Gastrocnemius medialis (tissue), 4 donors: Measurements from ENCODE around the gene DPP10. TPM values are rescaled to one million over a fixed set of nuclear protein-coding genes. Genes with fewer than 3 reads are reported as not detected.

ENCODE experiments used
- ATAC-seq, 2 donors: fragments of 150-250 bp; one replicate each; pipeline ENCODE4 v1.9.1; 2016
- DNase-seq, 2 donors: peaks; one replicate each; pipeline ENCODE4 v3.0.0-alpha.2; 2019
- H3K27ac ChIP-seq, 4 donors: fragments of 200-600 bp; sonication (generic); 1 replicate in 1 of 4; 2 replicates in 3 of 4; pipeline ENCODE4 v1.5.1; 2016 to 2018; ENCODE audit warnings: mild to moderate bottlenecking in 2 of 4, moderate library complexity in 1 of 4
- H3K27me3 ChIP-seq, 3 donors: fragments of 200-600 bp; sonication (generic) in 2 of 3; 1 replicate in 1 of 3; 2 replicates in 2 of 3; pipeline versions ENCODE4 v1.5.1 to v1.6.0; 2016 to 2019; ENCODE audit warnings: mild to moderate bottlenecking in 1 of 3, moderate library complexity in 1 of 3
- H3K36me3 ChIP-seq, 2 donors: fragments of 200-600 bp; sonication (generic) in 1 of 2; one replicate each; pipeline ENCODE4 v1.5.1; 2017 to 2018
- H3K4me1 ChIP-seq, 2 donors: fragments of 200-600 bp; sonication (generic) in 1 of 2; one replicate each; pipeline ENCODE4 v1.5.1; 2016 to 2017; ENCODE audit warnings: mild to moderate bottlenecking in 2 of 2
- H3K4me3 ChIP-seq, 4 donors: fragments of 200-600 bp; sonication (generic) in 3 of 4; 1 replicate in 1 of 4; 2 replicates in 3 of 4; pipeline ENCODE4 v1.5.1; 2016 to 2019; ENCODE audit warnings: mild to moderate bottlenecking in 2 of 4
- H3K9me3 ChIP-seq, 3 donors: fragments of 200-600 bp; sonication (generic) in 2 of 3; 1 replicate in 1 of 3; 2 replicates in 2 of 3; pipeline ENCODE4 v1.5.1; 2016 to 2019
- POLR2A ChIP-seq, 2 donors: fragments of 450-650 bp; IDR thresholded peaks; one replicate each; pipeline ENCODE4 v1.6.1; 2017; ENCODE audit warnings: antibody characterized with exemption in 2 of 2, mild to moderate bottlenecking in 2 of 2, moderate library complexity in 2 of 2
- in situ Hi-C, 4 donors: fragments of 200-750 bp; cut with MboI; loops; one replicate each; pipeline versions ENCODE4 v1.15.0 to v1.8.0; 2017; ENCODE audit warnings: low sequenced_read_pairs in 4 of 4
- intact Hi-C: fragments of 100-400 bp; cut with DNase I; formaldehyde crosslinking; loops from one replicate; pipeline ENCODE4 v1.15.1; 2023; ENCODE audit warnings: low total_unique reads
- total RNA-seq, 4 donors: library from RNA; depleted of rRNA; stranded (reverse); fragments of >200 nt; gene quantifications; one replicate each; pipeline versions ENCODE4 v1.1.0 to v1.2.3, GENCODE V29; 2016
- TF ChIP-seq, protein P1 (sequence below), 5 experiments: fragments of 450-650 bp in 3 of 5; fragments of 200-600 bp in 2 of 5; sonication (generic) in 2 of 5; IDR thresholded peaks in 4 of 5; conservative IDR thresholded peaks in 1 of 5; 1 replicate in 4 of 5; 2 replicates in 1 of 5; pipeline ENCODE4 v1.5.1; 2016 to 2019; ENCODE audit warnings: antibody characterized with exemption in 5 of 5, mild to moderate bottlenecking in 3 of 5, moderate library complexity in 3 of 5

The DPP10 gene
- total RNA-seq, 4 donors from 2014 or later, result not detected

DNA sequence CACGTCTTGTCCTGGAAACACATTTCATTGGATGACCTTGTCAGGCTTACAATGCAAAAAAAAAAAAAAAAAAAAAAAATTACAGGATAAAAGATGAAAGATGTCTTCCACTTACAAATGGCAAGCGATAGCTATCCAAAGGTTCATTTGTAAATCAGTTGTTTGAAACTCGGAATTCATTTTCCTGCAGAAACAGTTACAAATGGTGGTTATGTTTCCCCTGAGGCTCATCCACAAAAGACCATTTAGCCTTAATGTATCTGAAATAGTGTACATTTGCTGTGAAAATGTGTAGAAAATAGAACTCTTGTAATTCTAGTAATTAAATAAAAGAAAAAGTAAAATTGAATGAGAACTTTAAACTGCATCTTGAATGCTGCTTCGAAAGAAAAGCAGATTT is 25.9 kb downstream of the DPP10 start:
- H3K4me3 ChIP-seq, result no peak overlapping the region
- no peak for ATAC-seq
- no peaks in the 10 kb centered on the region for H3K27me3 ChIP-seq
- H3K27ac ChIP-seq, result no peak overlapping the region
- DNase-seq, result no peak
- H3K4me1 ChIP-seq, result no peaks in the 10 kb centered on the region
- H3K36me3 ChIP-seq, result no peaks in the 10 kb centered on the region
- in situ Hi-C loops, result no loop called here
- intact Hi-C loops, result no loop called here
- TF ChIP-seq, protein P1, sequence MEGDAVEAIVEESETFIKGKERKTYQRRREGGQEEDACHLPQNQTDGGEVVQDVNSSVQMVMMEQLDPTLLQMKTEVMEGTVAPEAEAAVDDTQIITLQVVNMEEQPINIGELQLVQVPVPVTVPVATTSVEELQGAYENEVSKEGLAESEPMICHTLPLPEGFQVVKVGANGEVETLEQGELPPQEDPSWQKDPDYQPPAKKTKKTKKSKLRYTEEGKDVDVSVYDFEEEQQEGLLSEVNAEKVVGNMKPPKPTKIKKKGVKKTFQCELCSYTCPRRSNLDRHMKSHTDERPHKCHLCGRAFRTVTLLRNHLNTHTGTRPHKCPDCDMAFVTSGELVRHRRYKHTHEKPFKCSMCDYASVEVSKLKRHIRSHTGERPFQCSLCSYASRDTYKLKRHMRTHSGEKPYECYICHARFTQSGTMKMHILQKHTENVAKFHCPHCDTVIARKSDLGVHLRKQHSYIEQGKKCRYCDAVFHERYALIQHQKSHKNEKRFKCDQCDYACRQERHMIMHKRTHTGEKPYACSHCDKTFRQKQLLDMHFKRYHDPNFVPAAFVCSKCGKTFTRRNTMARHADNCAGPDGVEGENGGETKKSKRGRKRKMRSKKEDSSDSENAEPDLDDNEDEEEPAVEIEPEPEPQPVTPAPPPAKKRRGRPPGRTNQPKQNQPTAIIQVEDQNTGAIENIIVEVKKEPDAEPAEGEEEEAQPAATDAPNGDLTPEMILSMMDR (IDR thresholded peaks at IDR 0.05 in 4 of 5, conservative IDR thresholded peaks at IDR 0.05 in 1 of 5), result no peak
- no peak for TF ChIP-seq POLR2A (IDR thresholded peaks at IDR 0.05)
- H3K9me3 ChIP-seq, result no peaks in the 10 kb centered on the region

DNA sequence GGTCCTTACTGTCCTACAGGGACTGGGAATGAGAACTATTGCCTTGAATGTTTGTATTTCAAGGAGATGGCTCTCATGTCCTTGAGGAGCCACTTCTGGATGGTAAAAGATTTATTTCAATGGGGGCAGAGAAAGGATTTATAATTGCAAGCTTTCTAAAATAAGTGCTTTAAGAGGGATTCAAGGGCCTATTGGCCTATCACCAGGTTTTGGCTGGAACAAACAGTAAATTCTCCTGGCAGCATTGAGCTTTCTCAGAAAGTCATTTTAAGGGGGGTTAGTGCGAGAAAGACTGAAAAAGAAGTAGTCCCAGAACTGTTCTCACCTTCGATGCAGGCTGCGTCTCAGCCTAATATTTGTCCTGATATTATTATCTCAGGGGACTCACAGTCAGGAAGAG is 29.8 kb downstream of the DPP10 start:
- H3K27me3 ChIP-seq, result no peaks in the 10 kb centered on the region

DNA sequence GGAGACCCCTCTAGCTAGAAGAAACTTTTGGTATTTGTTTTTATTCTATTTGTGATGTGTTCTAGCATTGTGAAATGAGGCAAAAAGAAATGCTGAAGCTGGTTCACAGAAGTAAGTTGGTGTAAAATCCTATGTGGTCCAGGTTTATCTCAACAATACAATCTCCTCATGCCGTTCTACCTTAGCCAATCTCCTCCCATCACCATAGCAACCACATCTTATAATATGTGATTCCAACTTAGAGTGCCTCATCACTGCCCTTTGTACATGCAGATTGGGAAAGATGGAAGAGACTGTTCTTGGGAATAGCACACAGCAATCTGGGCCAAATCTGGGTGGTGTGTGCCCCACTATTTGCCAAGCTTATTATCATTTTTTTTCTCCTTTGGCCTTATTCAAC is 30.3 kb downstream of the DPP10 start:
- H3K9me3 ChIP-seq, result no peaks in the 10 kb centered on the region
- no peak for TF ChIP-seq POLR2A (IDR thresholded peaks at IDR 0.05)
- TF ChIP-seq, protein P1 (IDR thresholded peaks at IDR 0.05 in 4 of 5, conservative IDR thresholded peaks at IDR 0.05 in 1 of 5), result no peak
- intact Hi-C loops, result no loop called here
- H3K4me3 ChIP-seq, result no peak overlapping the region
- no peaks in the 10 kb centered on the region for H3K4me1 ChIP-seq
- ATAC-seq, result no peak
- H3K27me3 ChIP-seq, result no peaks in the 10 kb centered on the region
- no peaks in the 10 kb centered on the region for H3K36me3 ChIP-seq
- DNase-seq, result no peak
- no peak overlapping the region for H3K27ac ChIP-seq
- in situ Hi-C loops, result no loop called here

More for the DNA sequence above, 29.8 kb downstream of the DPP10 start:
- in situ Hi-C loops (no loop called here), intact Hi-C loops (no loop called here)
- Histone ChIP-seq H3K27ac (no peak overlapping the region), H3K4me1 (no peaks in the 10 kb centered on the region), H3K36me3 (no peaks in the 10 kb centered on the region), H3K9me3 (no peaks in the 10 kb centered on the region), H3K4me3 (no peak overlapping the region)
- DNase-seq (no peak), ATAC-seq (no peak)
- no peak for TF ChIP-seq POLR2A (IDR thresholded peaks at IDR 0.05)

DNA sequence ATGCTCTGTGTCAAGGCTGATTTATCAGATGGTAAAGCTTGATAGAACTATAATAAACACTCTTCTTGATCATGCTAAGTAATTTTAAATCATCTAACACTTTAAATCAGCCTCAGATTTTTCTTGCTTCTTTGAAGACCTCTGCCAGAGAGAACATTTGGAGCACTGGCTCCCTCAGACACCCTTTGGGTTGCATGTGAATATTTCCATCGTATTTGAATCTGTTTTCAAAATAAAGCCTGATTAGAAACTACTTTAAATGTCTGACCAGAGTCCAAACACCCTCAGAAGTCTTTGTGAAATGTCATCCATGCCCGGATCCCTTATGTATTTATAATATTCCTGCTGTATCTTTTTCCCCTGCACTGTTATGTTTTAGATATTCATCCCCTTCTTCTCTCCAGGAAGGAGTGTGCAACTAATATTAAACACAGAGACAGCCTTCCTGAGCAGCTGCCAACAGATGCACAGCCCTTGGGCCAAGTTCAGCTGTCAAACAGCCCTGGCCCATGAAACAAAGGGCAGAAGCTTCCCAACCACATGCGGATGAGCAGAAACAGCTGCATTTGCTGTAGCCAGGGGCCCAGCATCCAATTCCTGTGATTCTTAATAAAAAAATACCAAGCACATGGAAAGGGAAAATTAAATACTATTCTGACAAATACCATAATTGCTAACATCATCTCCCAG is 46.5 kb downstream of the DPP10 start:
- in situ Hi-C loops (no loop called here), intact Hi-C loops (no loop called here)
- Histone ChIP-seq H3K36me3 (no peaks in the 10 kb centered on the region), H3K4me3 (no peak overlapping the region), H3K9me3 (no peaks in the 10 kb centered on the region), H3K27ac (no peak overlapping the region), H3K27me3 (no peaks in the 10 kb centered on the region), H3K4me1 (no peaks in the 10 kb centered on the region)
- ATAC-seq, result no peak
- no peak for DNase-seq
- no peak for TF ChIP-seq POLR2A (IDR thresholded peaks at IDR 0.05)
- TF ChIP-seq, protein P1 (IDR thresholded peaks at IDR 0.05 in 4 of 5, conservative IDR thresholded peaks at IDR 0.05 in 1 of 5), result no peak

DNA sequence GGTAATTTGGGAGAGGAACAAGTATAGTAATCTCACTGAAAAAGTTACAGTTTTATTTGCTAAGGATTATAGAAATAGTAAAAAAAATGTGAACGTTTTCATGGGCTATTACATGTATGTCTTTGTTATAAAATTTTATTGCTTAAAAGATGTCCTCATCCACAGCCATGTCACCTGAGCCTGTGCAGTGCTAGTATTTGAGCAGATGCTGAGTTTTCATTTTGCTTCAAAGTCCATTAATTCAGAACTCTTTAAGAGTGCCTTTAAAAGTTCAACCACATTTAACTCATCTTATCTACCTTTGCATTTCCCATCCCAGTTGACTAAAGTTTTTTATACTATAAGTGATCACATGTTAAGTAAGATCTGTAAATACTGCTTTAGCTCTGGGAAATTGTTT is 52.6 kb downstream of the DPP10 start:
- intact Hi-C loops, result no loop called here
- DNase-seq (no peak), ATAC-seq (no peak)
- in situ Hi-C loops, result no loop called here
- no peaks in the 10 kb centered on the region for H3K27me3 ChIP-seq
- H3K36me3 ChIP-seq, result no peaks in the 10 kb centered on the region
- TF ChIP-seq, protein P1 (IDR thresholded peaks at IDR 0.05 in 4 of 5, conservative IDR thresholded peaks at IDR 0.05 in 1 of 5), result no peak
- TF ChIP-seq POLR2A (IDR thresholded peaks at IDR 0.05), result no peak
- no peak overlapping the region for H3K4me3 ChIP-seq
- no peaks in the 10 kb centered on the region for H3K9me3 ChIP-seq
- H3K27ac ChIP-seq, result no peak overlapping the region
- H3K4me1 ChIP-seq, result no peaks in the 10 kb centered on the region
